ENCODE measurements around the gene TMEM233.

DNA sequence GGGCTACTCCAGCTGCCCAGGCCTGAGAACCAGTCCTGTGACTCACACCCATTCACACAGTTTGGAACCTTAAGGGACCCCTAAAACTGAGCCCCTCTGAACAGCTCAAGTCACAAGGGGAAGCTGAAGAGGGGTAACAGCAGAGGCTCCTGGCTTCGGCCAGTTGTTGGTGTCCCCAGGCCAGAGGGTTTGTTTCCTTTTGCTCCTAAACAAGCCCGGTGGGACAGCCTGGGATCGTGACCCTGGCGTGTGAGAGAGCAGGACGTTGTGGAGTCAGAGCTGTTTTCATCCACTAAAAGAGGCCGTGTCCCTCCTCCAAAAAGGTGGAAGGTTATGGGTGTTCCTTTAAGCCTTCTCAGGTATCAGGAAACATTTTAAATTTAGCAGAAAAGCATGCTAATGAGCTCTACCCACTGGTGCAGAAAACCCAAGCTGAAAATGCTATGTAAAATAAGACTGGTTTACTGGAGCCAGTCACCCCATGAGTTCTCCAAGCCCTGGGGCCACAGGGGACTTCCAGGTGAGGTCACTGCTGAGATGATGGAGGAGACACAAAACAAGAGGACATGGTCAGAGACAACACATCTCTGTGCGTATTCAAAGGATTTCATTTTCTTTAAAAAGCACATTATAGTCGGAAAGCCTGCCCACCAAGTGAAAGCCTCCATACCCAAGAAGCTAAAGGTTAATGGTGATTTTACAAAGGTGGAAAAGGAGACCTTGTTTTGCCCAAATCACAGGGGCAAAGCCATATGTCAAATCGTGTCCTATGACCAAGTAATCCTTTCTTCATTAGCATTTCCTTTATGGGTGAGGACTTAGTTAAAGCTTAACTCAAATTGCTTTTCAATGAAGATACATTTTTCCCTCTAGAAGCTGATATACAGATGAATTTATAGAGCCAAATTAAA lies 88.4 kb downstream of the TMEM233 start:
- TF ChIP-seq EP300 (IDR thresholded peaks at IDR 0.05; ENCODE audit: borderline replicate concordance) (no peak), ZBTB7A (IDR thresholded peaks at IDR 0.05; ENCODE audit: low read depth) (no peak), CEBPB (IDR thresholded peaks at IDR 0.05) (no peak), EGR1 (IDR thresholded peaks at IDR 0.05) (no peak)
- TF ChIP-seq, protein P1, sequence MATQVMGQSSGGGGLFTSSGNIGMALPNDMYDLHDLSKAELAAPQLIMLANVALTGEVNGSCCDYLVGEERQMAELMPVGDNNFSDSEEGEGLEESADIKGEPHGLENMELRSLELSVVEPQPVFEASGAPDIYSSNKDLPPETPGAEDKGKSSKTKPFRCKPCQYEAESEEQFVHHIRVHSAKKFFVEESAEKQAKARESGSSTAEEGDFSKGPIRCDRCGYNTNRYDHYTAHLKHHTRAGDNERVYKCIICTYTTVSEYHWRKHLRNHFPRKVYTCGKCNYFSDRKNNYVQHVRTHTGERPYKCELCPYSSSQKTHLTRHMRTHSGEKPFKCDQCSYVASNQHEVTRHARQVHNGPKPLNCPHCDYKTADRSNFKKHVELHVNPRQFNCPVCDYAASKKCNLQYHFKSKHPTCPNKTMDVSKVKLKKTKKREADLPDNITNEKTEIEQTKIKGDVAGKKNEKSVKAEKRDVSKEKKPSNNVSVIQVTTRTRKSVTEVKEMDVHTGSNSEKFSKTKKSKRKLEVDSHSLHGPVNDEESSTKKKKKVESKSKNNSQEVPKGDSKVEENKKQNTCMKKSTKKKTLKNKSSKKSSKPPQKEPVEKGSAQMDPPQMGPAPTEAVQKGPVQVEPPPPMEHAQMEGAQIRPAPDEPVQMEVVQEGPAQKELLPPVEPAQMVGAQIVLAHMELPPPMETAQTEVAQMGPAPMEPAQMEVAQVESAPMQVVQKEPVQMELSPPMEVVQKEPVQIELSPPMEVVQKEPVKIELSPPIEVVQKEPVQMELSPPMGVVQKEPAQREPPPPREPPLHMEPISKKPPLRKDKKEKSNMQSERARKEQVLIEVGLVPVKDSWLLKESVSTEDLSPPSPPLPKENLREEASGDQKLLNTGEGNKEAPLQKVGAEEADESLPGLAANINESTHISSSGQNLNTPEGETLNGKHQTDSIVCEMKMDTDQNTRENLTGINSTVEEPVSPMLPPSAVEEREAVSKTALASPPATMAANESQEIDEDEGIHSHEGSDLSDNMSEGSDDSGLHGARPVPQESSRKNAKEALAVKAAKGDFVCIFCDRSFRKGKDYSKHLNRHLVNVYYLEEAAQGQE (IDR thresholded peaks at IDR 0.05; ENCODE audit: low read depth), result no peak
- TF ChIP-seq, protein P2, sequence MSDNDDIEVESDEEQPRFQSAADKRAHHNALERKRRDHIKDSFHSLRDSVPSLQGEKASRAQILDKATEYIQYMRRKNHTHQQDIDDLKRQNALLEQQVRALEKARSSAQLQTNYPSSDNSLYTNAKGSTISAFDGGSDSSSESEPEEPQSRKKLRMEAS (IDR thresholded peaks at IDR 0.05), result no peak

All from Ishikawa (cell line).